Heart left ventricle (tissue), 13 donors: Measurements from ENCODE around the gene ZMAT5.

Experiments
- POLR2A ChIP-seq, 2 donors: fragments of 450-650 bp; IDR thresholded peaks; one replicate each; pipeline ENCODE4 v1.6.1; 2017; ENCODE audit warnings: antibody characterized with exemption in 2 of 2, mild to moderate bottlenecking in 2 of 2, moderate library complexity in 2 of 2
- TF ChIP-seq, protein P1 (sequence below), 12 donors: fragments of 200-600 bp; sonication (generic) in 4 of 12; IDR thresholded peaks; one replicate each; pipeline versions ENCODE4 v1.5.0 to v1.8.0; 2018 to 2022; ENCODE audit warnings: antibody characterized with exemption in 12 of 12, mild to moderate bottlenecking in 5 of 12
- donor health status: ischemic (EF 13 %, LVEDD 7.1; RV severe dilation, severe dysfunction).
- donor health status: DM: no; HTN: yes; CAD: no.
- donor health status: DM: no; HTN: no; CAD: no.
- donor health status: ischemic (EF 25% LVEDD 6.9; RV normal size, moderate dysfunction).
- donor health status: ischemic (EF 25% LVEDD 5.7; RV mildly dilated, moderate dysfunction).
- donor health status: ischemic (EF 35%, LVEDD 5.7; RV mildly dilated, moderate dysfunction).
- donor health status: nonischemic (EF 11% LVEDD 7.7; RV severe dilation, severe dysfunction).
- donor health status: DM: yes; HTN: yes; CAD: no.
- donor health status: PGD.
- donor health status: ischemic (EF 29% LVEDD 5.4; RV normal size, mild dysfunction).
- donor health status: nonischemic (EF 23%, LVEDD 6.1; RV moderate dilation, normal function).

DNA sequence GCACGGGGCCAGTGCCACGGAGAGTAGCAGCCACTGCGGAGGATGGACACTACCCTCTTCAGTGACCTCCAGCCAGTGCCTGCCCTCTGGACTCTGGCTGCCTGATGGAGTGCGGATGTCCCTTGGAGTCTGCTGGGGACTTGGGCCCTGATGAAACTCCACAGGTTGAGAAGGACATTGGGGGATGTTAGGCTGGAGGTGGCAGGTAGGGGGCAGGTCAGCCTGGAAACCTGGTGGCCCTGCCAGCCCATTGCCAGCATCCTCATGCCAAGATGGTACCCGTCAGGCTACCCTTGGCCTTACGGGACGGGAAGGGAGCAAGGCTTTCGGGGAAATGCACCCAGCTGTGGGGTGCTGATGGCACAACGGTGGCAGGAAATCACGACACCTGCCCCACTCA lies 43.0 kb downstream of the ZMAT5 start:
- TF ChIP-seq, protein P1, sequence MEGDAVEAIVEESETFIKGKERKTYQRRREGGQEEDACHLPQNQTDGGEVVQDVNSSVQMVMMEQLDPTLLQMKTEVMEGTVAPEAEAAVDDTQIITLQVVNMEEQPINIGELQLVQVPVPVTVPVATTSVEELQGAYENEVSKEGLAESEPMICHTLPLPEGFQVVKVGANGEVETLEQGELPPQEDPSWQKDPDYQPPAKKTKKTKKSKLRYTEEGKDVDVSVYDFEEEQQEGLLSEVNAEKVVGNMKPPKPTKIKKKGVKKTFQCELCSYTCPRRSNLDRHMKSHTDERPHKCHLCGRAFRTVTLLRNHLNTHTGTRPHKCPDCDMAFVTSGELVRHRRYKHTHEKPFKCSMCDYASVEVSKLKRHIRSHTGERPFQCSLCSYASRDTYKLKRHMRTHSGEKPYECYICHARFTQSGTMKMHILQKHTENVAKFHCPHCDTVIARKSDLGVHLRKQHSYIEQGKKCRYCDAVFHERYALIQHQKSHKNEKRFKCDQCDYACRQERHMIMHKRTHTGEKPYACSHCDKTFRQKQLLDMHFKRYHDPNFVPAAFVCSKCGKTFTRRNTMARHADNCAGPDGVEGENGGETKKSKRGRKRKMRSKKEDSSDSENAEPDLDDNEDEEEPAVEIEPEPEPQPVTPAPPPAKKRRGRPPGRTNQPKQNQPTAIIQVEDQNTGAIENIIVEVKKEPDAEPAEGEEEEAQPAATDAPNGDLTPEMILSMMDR (IDR thresholded peaks at IDR 0.05) = no peak
- no peak for TF ChIP-seq POLR2A (IDR thresholded peaks at IDR 0.05)
